SK-N-MC (cell line): ENCODE measurements around the gene ASRGL1.

Experiments
- EZH2 ChIP-seq: fragments of 200-600 bp; sonication (generic); IDR thresholded peaks from one replicate; pipeline ENCODE4 v1.6.1; 2017; ENCODE audit warnings: antibody characterized with exemption
- POLR2AphosphoS5 ChIP-seq: IDR thresholded peaks from 2 replicates; pipeline ENCODE4 v1.6.1; 2012; ENCODE audit warnings: mild to moderate bottlenecking, low read depth, low read length, borderline replicate concordance

DNA sequence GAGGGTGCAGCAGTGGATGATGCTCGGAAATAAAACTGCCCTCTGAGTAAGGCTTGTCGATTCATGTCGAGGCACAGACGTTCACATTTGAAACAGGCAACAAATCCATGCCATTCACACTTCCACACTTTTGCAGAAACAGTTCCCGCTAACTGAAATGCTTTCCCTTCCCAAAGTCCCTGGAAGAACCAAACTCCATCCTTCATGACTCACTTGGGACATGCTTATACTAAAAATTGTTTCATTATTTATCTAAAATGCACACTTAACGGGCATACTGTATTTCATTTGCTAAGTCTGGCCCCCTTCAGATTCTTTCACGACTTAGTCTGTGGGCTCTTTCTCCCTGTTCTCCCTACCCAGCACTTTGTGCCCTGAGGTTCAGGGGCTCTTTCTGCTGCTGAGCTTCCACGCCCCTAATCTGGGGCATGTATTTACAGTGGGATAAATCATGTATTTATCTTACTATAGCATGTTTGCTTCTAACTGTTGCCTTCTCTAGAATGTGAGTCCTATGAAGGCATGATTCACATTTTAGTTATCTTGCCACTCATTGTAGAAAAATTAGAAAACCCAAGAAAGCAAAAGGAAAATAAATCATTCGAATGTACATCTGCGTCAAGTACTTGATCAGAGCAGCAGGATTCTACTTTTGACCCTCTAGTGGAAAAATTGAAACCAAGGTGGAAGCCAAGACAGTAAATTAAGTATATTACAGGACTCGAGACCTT, 94.1 kb downstream of the ASRGL1 start:
- no peak for TF ChIP-seq EZH2
- no peak for TF ChIP-seq POLR2AphosphoS5
